ENCODE results near the gene MBD2.
"Not testable (repeated sequence)": the region's sequence is repeated elsewhere in the genome, so short reads cannot be mapped to it uniquely, and the experiment has no call there.

MBD2 gene, protein sequence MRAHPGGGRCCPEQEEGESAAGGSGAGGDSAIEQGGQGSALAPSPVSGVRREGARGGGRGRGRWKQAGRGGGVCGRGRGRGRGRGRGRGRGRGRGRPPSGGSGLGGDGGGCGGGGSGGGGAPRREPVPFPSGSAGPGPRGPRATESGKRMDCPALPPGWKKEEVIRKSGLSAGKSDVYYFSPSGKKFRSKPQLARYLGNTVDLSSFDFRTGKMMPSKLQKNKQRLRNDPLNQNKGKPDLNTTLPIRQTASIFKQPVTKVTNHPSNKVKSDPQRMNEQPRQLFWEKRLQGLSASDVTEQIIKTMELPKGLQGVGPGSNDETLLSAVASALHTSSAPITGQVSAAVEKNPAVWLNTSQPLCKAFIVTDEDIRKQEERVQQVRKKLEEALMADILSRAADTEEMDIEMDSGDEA

DNA sequence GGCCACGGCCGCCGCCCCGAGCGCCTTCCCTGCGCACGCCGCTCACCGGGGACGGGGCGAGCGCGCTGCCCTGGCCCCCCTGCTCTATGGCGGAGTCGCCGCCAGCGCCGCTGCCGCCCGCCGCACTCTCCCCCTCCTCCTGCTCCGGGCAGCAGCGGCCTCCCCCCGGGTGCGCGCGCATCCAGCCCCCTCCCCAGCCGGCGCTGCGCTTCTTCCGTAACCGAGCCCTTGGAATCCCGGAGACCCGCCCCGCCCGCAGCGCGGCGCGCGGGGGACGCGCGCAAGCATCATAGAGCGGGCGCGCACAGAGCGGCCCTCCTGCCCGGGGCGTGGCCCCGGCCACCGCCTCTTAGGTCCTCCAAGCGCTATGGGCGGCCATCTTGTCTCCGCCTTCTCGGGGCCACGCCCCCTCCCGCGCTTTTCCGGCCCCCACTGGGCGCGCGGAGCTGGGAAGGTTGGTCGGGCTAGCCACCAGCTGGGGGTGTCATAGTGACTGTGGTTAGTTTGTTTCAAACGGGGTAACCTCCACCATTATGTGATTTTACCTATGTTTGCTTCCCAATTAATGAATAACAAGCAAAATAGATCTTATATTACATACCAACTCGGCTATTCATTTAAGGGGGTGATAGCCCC lies at the start of gene MBD2:
Gene MBD2, minus strand, starts transcription at position 291 of the 636 bp plus-strand sequence. Its CDS starts 110 bp downstream, at position 181.
- DNase-seq = peak; percentile 96

DNA sequence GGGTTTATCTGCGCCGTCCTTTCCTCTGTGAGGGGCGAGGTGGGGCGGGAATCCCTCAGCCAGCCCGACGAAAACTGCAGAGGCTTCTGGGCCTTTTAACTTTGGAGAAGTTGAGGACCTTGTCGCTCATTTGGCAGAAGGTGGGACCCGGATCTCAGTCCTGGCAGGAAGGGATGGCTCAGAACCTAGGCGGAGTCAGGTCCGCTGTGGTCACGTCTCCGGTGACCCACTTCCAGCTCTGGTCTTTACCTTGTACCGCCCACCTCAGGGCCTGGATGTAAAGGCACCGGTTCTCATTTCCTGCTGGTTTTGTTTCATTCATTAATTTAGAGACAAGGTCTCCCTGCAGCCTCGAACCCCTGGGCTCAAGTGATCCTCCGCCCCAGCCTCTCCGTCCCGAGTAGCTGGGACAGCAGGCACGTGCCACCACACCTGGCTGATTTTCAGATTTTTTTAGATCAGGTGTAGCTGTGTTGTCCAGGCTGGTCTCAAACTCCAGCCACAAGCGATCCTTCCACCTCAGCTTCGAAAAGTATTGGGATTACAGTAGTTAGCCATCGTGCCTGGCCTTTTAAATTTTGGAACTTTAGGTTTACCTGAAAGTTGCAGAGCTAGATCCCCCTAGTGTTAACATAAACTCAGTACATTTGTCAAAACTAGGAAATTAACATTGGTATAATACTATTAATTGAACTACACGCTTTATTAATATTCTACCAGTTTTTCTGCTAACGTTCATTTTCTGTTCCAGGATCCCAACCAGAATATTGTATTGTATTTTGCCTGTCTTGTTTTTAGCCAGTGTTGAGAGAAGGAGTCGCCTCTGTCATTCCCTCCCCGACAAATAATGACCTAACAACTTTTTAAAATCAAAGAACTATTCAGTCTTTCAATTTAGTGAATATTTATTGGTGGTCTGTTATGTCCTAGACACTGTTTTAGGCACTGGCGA lies 45.7 kb upstream of the MBD2 start:
- DNase-seq = peak; percentile 66

DNA sequence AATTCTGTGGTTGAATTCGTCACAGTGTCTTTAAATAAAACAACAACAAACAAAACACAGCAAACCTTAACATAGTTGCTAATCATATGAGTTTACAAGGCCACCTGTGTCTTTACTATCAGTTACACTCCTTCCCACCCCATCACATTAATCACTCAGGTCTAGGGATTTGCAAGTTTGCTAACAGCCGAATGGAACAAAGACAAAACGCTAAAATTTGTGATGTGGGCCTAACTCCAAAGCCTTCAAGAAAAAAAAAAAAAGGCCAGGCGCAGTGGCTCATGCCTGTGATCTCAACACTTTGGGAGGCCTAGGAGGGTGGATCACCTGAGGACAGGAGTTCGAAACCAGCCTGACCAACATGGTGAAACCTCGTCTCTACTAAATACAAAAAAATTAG lies 44.3 kb upstream of the MBD2 start:
- DNase-seq = no peak

DNA sequence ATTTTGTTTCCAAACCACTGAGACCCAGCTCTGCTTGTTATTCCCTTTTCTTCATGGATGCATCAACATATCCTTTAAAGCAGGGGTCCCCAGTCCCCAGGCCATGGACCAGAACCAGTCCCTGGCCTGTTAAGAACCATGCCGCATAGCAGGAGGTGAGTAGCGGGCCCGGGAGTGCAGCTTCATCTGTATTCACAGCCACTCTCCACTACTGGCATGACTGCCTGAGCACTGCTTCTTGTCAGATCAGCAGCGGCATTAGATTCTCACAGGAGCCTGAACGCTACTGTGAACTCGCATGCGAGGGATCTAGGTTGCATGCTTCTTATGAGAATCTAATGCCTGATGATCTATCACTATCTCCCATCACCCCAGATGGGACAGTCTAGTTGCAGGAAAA lies 43.2 kb upstream of the MBD2 start:
- no peak for DNase-seq

DNA sequence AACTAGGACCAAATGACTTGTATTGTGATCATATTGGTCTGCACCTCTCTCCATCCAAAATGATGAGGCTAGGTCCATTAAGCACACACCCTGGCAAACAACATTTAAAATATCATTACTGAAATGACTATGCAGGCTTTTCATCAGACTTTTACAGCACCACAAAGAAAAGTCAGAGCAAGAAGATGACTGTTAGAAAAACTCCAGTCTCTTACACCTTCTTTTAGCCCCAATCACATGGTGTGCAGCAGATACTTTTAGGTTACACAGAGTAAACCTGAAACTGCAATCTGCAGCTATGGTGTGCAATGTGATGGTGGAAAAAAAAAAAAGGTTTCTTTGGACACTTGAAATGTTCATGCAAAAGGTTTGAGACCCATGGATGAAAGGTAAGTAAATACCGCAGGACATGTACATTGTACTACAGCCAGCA lies 39.5 kb upstream of the MBD2 start:
- DNase-seq = no peak

DNA sequence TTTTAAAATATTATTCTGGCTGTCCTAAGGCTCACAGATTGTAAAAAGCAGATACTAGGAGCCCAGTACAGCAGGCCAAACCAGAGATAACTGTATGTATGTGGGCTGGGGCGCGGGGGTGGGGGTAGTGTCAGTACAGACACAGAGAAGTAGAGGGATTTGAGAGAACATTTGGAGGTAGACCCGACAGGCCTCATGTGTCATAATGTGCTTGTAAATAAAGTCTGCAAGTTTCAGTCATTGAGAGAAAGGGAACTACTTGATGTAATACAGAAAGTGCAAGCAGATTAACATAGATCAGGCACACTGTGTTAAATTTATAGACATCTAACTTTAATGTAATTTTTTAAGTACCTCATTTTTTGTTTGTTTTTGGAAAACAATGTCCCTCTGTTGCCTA lies 37.4 kb upstream of the MBD2 start:
- no peak for DNase-seq

DNA sequence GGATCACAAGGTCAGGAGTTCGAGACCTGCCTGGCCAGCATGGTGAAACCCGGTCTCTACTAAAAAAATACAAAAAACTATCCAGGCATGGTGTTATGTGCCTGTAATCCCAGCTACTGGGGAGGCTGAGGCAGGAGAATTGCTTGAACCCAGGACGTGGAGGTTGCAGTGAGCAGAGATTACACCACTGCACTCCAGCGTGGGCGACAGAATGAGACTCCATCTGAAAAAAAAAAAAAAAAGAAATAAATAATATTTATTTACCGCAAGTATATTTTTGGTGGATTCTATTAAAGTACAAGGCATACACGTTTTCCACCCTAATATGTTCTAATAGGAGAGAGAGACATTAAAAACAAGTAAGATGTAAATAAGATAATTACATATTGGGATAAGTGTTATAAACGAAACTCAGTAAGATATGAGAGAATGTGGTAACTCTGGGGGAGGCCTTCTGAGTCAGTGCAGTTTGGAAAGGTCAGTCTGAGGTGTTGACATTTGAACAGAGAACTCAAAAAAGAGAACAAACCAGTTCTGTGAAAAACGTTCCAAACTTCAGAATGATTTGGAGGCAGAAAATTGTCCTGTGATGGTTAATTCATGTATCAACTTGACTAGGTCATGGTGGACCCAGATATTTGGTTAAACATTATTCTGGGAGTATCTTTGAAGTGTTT lies 36.1 kb upstream of the MBD2 start:
- DNase-seq = no peak

DNA sequence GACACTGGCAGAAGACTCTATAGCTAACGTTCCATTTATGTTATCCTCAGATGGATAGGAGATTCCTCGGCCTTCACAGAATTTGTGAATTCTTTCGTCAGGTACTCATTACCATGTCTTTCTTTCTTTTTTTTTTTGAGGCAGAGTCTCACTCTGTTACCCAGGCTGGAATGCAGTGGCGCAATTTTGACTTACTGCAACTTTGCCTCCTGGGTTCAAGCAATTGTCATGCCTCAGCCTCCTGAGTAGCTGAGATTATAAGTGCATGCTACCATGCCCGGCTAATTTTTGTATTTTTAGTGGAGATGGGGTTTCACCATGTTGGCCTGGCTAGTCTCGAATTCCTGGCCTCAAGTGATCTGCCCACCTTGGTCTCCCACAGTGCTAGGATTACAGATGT lies 33.3 kb upstream of the MBD2 start:
- not testable (repeated sequence) for DNase-seq

DNA sequence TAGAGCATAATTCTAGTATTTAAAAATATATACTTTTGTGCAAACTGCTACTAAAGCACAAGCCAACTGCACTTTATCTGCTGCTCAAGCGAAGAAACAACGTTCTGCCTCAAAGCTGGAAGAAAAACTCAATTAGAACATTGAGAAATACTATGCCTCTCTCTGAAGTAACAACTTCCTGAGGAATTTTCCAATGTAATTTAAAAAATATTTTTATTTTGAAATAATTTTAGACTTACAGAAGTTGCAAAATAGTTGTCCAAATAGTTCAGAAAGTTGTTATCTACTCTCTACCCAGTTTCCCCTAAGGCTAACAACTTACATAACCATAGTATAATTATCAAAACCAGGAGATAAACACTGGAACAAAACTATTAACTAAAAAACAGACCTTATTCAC lies 32.5 kb upstream of the MBD2 start:
- DNase-seq = no peak

DNA sequence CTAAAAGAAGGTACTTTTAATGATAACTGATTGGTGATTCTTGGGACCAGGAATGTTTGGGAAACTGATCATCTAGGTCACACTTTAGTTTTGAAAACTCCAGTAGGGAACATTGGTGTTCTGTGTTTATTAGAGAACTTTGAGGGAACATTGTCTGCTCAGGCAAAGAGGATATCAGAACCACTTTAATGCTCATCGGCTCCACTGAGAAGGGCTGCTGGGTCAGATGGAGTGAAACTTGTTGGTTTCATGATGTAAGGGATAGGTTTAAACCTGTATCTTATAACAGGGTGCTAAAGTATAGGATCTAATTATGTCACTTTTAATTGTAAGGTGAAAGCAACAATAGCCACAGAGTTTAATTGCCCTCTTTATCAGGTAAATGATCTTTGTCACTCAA lies 30.7 kb upstream of the MBD2 start:
- no peak for DNase-seq

DNA sequence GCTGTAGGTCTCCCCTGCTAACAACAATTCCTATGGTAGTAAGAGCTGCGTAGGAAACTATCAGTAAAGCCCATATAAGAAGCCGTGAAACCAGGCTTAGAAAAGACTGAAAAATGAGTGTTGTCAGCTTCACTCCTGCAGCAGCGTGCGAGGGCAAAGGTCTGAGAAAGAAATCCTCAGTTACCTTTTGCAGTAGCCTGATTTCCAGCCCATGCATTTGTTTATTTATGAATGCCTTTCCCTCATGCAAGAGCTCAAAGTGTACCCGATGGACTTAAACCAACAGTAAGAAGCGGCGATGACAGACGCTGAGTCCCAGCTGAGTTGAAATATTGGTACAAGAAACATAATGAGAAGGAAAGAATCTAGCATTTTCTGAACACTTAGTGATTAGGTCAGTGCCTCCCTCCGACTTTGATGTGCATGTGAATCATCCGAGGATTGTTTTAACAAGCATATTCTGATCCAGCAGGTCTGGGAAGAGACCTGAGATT lies 29.8 kb upstream of the MBD2 start:
- no peak for DNase-seq

DNA sequence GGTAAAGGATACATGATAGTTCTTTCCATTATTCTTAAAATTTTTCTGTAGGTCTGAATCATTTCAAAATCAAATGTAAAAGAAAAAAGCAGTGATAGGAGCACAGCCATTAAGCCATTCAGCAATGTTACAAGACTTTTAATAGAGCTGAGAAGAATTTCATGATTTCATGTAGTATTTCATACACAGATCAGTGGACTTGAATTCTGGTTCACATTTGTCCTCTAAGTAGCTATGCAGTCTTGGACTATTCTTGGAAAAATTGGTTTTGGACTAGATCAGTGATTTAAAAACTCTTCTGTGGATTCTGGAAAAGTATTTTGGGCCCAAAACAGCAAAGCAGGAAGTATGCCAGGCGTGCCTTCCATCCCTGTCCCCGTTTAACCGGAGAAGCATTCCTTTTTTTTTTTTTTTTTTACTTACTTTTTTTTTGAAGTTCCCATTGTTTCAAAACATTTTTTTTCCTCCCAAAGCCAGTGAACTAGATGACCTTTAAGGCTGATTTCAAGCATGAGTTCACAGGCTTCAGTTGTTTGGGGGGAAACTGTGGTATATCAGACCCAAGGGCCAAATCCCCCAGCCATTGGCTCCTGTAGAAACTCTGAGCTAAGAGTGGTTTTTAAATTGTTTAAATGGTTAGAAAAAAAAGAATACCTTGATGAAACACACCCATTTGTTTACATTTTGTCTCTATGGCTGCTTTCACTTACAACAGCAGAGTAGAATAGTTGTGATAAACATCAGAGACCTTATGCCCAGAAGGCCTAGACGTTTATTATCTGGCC lies 27.3 kb upstream of the MBD2 start:
- DNase-seq = no peak

DNA sequence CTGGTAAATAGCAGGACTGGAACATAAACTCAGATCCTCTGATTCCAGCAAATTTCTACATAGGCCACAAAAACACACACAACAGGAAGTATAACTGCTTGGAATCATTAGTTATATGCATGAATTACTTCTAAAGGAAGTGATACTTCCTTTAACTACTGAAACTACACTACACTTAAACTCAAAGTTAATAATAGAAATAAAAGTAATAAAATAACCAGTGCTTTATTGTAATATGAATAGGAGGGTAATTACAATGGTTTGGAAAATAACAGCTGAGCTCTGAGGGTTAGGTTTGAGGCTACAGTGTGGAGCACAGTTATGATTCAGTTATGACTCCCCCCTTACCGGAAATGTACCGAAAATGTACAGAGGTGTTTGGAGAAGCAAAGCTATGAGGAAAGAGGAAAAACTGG lies 26.4 kb upstream of the MBD2 start:
- DNase-seq = no peak

DNA sequence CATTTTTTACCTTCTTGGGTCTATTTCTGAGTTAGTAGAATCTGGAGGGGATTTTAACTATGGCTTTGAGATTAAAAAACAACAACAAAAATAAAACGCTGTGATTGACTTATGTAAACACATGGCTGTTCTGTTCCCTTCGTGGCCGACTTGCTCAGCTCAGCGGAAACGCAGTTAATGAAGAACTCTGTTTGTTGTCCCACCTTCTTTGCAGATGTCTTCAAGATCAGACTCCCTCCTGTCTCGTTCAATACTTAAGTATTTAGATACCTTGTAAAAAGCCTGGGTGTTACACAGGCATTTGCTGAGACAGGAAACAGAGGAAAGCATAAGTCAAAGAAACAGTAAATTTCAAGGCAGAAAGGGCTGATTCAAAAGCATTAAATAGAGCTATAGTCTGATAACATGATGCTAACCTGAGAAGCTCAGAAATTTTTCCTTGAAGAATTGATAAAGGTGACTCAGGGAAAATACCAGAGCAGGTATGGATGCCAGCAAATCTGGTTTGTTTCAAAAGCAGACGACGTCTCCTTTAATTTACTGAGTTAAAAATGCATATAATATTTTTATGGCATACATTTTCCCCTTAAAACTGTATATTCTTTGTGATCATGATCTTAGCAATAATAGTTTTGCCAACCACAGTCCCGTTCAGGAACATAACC lies 23.2 kb upstream of the MBD2 start:
- no peak for DNase-seq

DNA sequence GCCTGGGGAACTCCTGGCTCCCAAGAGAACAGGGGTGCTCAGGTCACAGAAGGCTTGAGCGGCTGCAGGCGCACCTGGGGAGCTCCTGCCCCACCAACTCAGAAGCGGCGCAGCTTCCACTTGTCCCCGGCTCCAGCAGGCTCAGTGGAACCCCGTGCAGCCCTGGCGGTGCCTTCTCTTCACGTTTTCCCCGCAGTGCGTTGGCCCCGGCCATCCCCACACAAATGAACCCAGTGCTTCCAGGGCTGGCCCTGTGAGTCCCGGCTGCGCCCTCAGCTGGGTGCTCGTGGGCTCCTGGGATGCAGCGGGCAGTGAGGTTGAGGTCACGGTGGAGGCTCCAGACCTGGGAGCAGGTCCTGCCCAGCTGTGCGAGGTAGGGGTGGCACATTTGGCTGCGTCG lies 17.9 kb upstream of the MBD2 start:
- DNase-seq = no peak

DNA sequence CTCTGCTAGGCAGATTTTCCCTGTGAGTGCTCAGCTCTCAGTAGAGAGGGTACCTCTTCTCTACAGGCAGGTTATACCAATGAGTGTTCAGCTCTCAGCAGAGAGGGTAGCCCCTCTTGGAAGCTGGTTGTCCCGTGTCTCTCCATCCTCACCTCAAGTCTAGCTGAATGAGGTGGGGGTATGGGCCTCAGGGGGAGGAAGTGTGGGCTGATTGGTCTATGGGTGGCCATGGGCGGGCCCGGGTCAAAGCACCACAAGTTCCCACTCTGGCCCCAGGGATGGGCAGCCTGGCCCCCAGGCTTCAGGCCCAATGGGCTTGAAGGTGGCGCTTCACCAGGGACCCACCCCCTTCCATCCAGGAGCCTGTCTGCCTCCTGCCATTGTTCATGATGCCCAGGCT lies 17.0 kb upstream of the MBD2 start:
- no peak for DNase-seq

DNA sequence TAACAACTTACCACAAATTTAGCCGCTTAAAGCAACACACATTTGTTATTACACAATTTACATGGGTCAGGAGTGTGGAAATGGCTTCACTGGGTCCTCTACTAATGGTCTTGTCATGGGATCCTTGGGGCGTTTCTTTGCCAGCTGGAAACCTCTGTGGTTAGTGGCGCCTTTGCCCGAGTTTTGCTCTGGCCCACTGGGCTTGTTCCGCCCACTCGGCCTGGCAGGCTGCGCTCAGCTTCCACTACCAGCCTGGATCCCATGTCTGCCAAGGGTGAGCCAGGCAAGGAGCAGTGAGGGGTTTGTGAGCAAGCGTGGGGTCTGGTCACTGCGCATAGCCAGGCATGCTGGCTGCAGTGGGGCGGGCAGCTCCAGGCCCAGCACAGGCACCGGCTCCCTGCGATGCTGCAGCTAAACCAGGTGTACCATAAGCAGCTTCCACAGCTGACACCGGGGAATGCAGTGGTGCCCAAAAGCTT lies 16.2 kb upstream of the MBD2 start:
- peak; percentile 38 for DNase-seq

DNA sequence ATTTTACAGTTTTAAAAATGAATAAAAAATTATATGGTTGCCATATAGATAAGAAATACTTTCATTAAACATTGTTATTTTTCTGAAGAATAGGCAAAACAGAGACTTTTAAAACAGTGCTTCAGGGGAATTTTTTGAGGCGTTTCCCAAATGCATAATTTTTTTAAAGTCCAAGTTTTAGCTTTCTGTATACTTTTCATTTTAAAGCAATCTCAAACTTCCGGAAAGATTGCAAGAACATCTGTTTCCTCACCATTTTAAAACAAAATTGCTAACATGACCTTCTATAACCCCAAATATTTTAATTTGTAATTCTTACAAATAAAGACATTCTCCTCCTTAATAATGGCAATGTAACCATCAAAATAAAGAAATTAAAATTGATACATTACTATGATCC lies 15.1 kb upstream of the MBD2 start:
- DNase-seq = no peak

DNA sequence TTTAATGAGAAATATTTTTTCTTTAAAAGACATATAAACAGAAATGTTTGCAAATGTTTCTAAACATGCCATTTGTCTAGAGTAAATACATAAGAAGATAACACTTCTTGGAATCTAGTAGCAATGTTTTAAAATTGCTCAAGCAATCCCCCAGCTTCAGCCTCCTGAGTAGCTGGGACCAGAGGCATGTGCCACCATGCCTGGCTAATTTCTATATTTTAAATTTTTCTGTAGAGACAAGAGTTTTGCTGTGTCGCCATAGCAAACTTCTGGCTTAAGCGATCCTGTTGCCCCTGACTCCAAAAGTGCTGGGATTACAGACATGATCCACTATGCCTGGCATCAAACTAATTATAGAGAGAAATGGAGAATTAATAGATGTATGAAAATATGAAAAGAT lies 14.6 kb upstream of the MBD2 start:
- DNase-seq = no peak

DNA sequence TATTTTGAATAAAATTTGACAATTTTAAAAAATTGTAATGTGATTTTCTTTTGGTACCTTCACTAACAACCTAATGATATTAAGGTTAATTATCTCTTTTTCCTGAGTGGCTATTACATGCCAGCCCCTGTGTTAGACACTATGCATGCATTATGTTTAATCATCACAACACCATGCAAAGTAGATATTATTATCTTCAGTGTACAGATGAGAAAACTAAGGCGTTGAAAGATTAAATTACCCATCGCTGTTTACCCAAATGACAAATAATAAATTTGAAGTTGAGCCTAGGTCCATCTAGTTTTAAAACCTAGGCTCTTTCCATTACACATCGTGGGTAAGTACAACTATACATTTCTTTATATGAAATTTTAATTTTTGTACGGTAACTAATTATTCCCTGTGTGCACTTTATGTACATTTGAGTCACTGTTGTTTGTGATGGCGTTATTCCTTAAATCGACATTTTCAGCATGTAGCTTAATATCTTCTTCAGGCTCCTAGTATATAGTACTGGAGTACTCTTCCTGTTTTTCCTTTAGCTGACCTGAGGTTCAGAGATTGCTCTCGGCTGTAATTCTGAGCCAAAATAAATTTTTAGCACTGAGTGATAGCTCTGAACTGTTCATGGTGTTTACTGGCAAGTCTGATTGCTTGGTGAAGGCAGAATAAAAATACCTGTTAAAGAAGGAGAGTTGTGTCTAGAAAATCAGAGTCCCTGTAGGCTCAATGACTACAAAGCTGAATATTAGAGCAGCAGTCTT lies 13.9 kb upstream of the MBD2 start:
- no peak for DNase-seq

Measured in femur (tissue), 1 donor.